ENCODE data around the gene SNTB2. TPM values are rescaled to one million over a fixed set of nuclear protein-coding genes. Genes with fewer than 3 reads are reported as not detected.
"Not testable (repeated sequence)": the region's sequence is repeated elsewhere in the genome, so short reads cannot be mapped to it uniquely, and the experiment has no call there.

The SNTB2 gene
- polyA plus RNA-seq, 1 experiment = 62.6 TPM

GRCh38 chr16:69293401-69293800 lies 106.4 kb downstream of the SNTB2 start:
- Histone ChIP-seq H3K27ac (ENCODE audit: low read depth, low read length) (no peak overlapping the region), H3K27me3 (ENCODE audit: control insufficient read depth, insufficient read depth, low read length) (no peaks in the 10 kb centered on the region), H3K9me3 (ENCODE audit: control insufficient read depth, insufficient read depth, low read length) (no peaks in the 10 kb centered on the region), H3K4me3 (ENCODE audit: low read depth, low read length) (no peak overlapping the region)
- DNase-seq (ENCODE audit: low read depth, low spot score) = no peak
- ChIA-PET POLR2A (no interaction called here), CTCF (no interaction called here)
- no peak for TF ChIP-seq CTCF (IDR thresholded peaks at IDR 0.05; ENCODE audit: low read depth, low read length)

- Histone ChIP-seq H3K27ac (ENCODE audit: low read depth, low read length) (no peak overlapping the region), H3K27me3 (ENCODE audit: control insufficient read depth, insufficient read depth, low read length) (no peaks in the 10 kb centered on the region), H3K4me3 (ENCODE audit: low read depth, low read length) (no peak overlapping the region), H3K9me3 (ENCODE audit: control insufficient read depth, insufficient read depth, low read length) (no peaks in the 10 kb centered on the region)
- ChIA-PET POLR2A (no interaction called here), CTCF (no interaction called here)
- no peak for TF ChIP-seq CTCF (IDR thresholded peaks at IDR 0.05; ENCODE audit: low read depth, low read length)
- DNase-seq (ENCODE audit: low read depth, low spot score) = no peak
These were observed 107.1 kb downstream of the SNTB2 start for GRCh38 chr16:69294051-69294450.

- not testable (repeated sequence) for H3K27me3 ChIP-seq (ENCODE audit: control insufficient read depth, insufficient read depth, low read length); H3K4me3 ChIP-seq (ENCODE audit: low read depth, low read length); H3K27ac ChIP-seq (ENCODE audit: low read depth, low read length); DNase-seq (ENCODE audit: low read depth, low spot score); H3K9me3 ChIP-seq (ENCODE audit: control insufficient read depth, insufficient read depth, low read length)
- ChIA-PET CTCF (interaction anchor here (1.2 kb wide), 1 partner anchor 9 kb away, joined by 3 read pairs; no protein-coding TSS in a partner anchor), POLR2A (interaction anchor here (1.2 kb wide), 1 partner anchor 30 kb away, joined by 3 read pairs; no protein-coding TSS in a partner anchor)
These were observed 109.8 kb downstream of the SNTB2 start for GRCh38 chr16:69296771-69297170.

GRCh38 chr16:69298261-69298660 lies 111.3 kb downstream of the SNTB2 start:
- no peaks in the 10 kb centered on the region for H3K9me3 ChIP-seq (ENCODE audit: control insufficient read depth, insufficient read depth, low read length)
- no peaks in the 10 kb centered on the region for H3K27me3 ChIP-seq (ENCODE audit: control insufficient read depth, insufficient read depth, low read length)
- TF ChIP-seq CTCF (IDR thresholded peaks at IDR 0.05; ENCODE audit: low read depth, low read length) = no peak
- no peak overlapping the region for H3K27ac ChIP-seq (ENCODE audit: low read depth, low read length)
- no peak for DNase-seq (ENCODE audit: low read depth, low spot score)
- no peak overlapping the region for H3K4me3 ChIP-seq (ENCODE audit: low read depth, low read length)
- POLR2A ChIA-PET = no interaction called here
- CTCF ChIA-PET = interaction anchor here (1.2 kb wide), 1 partner anchor 11 kb away, joined by 3 read pairs; no protein-coding TSS in a partner anchor

- no peak for TF ChIP-seq CTCF (IDR thresholded peaks at IDR 0.05; ENCODE audit: low read depth, low read length)
- no peak for DNase-seq (ENCODE audit: low read depth, low spot score)
- ChIA-PET POLR2A (no interaction called here), CTCF (no interaction called here)
- H3K27me3 ChIP-seq (ENCODE audit: control insufficient read depth, insufficient read depth, low read length) = no peaks in the 10 kb centered on the region
- no peak overlapping the region for H3K27ac ChIP-seq (ENCODE audit: low read depth, low read length)
- no peaks in the 10 kb centered on the region for H3K9me3 ChIP-seq (ENCODE audit: control insufficient read depth, insufficient read depth, low read length)
- no peak overlapping the region for H3K4me3 ChIP-seq (ENCODE audit: low read depth, low read length)
These were observed 114.2 kb downstream of the SNTB2 start for GRCh38 chr16:69301187-69301586.

GRCh38 chr16:69301861-69302260 lies 114.9 kb downstream of the SNTB2 start:
- Histone ChIP-seq H3K4me3 (ENCODE audit: low read depth, low read length) (no peak overlapping the region), H3K27ac (ENCODE audit: low read depth, low read length) (no peak overlapping the region), H3K27me3 (ENCODE audit: control insufficient read depth, insufficient read depth, low read length) (no peaks in the 10 kb centered on the region), H3K9me3 (ENCODE audit: control insufficient read depth, insufficient read depth, low read length) (no peaks in the 10 kb centered on the region)
- TF ChIP-seq CTCF (IDR thresholded peaks at IDR 0.05; ENCODE audit: low read depth, low read length) = no peak
- CTCF ChIA-PET = interaction anchor here (0.5 to 1.6 kb wide), 2 partner anchors 9 to 31 kb away, joined by 6 read pairs; no protein-coding TSS in a partner anchor
- no peak for DNase-seq (ENCODE audit: low read depth, low spot score)
- POLR2A ChIA-PET = no interaction called here

Data from AG04450 (cell line).